Activated CD8-positive, alpha-beta T cell treated with anti-CD3 and anti-CD28 coated beads for 36 hours (primary cell): ENCODE results near the gene SLC4A2. TPM values are rescaled to one million over a fixed set of nuclear protein-coding genes. Genes with fewer than 3 reads are reported as not detected.

Source experiments
- ATAC-seq: fragments of 200-7000 bp; cut with Tn5 transposase; one replicate; pipeline ENCODE4 v1.10.0; 2021; ENCODE audit warnings: mild to moderate bottlenecking, moderate library complexity
- CTCF ChIA-PET: fragments of 350-600 bp; sonication (Branson Sonifier 250); formaldehyde crosslinking; loops from one replicate; lab custom pipeline; 2021; ENCODE audit warnings: antibody characterized with exemption; lab: Charles Lee
- POLR2A ChIA-PET: fragments of 350-600 bp; sonication (Branson Sonifier 250); formaldehyde crosslinking; loops from one replicate; lab custom pipeline; 2021; ENCODE audit warnings: antibody characterized with exemption; lab: Charles Lee
- DNase-seq: peaks from one replicate; pipeline ENCODE4 v3.0.0-alpha.2; 2020
- H3K27ac Mint-ChIP-seq: one replicate; pipeline ENCODE4 v1.8.0; 2021; ENCODE audit warnings: mild to moderate bottlenecking, mixed read lengths
- H3K27me3 Mint-ChIP-seq: one replicate; pipeline ENCODE4 v1.8.0; 2021; ENCODE audit warnings: mixed read lengths
- H3K36me3 Mint-ChIP-seq: one replicate; pipeline ENCODE4 v1.8.0; 2021; ENCODE audit warnings: low read depth, mixed read lengths
- H3K4me1 Mint-ChIP-seq: one replicate; pipeline ENCODE4 v1.8.0; 2021; ENCODE audit warnings: low read depth, mixed read lengths
- H3K4me3 Mint-ChIP-seq: one replicate; pipeline ENCODE4 v1.8.0; 2021; ENCODE audit warnings: mild to moderate bottlenecking, moderate library complexity, mixed read lengths
- H3K9me3 Mint-ChIP-seq: one replicate; pipeline ENCODE4 v1.8.0; 2021; ENCODE audit warnings: mixed read lengths
- intact Hi-C: fragments of 100-400 bp; cut with micrococcal nuclease; formaldehyde crosslinking; loops from one replicate; pipeline ENCODE4 v1.10.0; 2022
- total RNA-seq, 2 experiments: library from RNA; stranded (reverse); gene quantifications; one replicate each; pipeline ENCODE4 v1.2.3, GENCODE V29; 2021
- TF ChIP-seq, protein P1 (sequence below): fragments of 200-600 bp; IDR thresholded peaks from one replicate; pipeline ENCODE4 v1.8.0; 2022; ENCODE audit warnings: antibody characterized with exemption, mild to moderate bottlenecking

SLC4A2 gene
- total RNA-seq, 2 experiments from 2014 or later, result 42.7 to 46.1 TPM

DNA sequence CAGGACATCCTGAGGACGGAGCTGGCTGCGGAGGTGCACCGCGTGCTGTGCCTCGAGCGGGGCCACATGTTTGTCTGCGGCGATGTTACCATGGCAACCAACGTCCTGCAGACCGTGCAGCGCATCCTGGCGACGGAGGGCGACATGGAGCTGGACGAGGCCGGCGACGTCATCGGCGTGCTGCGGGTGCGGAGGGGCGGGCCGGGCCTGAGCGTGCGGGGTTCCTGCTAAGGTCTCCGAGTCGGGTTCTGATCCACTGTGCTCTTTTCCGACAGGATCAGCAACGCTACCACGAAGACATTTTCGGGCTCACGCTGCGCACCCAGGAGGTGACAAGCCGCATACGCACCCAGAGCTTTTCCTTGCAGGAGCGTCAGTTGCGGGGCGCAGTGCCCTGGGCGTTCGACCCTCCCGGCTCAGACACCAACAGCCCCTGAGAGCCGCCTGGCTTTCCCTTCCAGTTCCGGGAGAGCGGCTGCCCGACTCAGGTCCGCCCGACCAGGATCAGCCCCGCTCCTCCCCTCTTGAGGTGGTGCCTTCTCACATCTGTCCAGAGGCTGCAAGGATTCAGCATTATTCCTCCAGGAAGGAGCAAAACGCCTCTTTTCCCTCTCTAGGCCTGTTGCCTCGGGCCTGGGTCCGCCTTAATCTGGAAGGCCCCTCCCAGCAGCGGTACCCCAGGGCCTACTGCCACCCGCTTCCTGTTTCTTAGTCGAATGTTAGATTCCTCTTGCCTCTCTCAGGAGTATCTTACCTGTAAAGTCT, 45.5 kb upstream of the SLC4A2 start:
- Mint-ChIP-seq H3K9me3 (no peaks in the 10 kb centered on the region), H3K27me3 (peaks cover 3% of the 10 kb centered on the region), H3K27ac (peak overlapping the region; percentile 90), H3K36me3 (peaks cover 14% of the 10 kb centered on the region), H3K4me1 (peaks cover 74% of the 10 kb centered on the region), H3K4me3 (peak overlapping the region; percentile 75)
- intact Hi-C loops, result no loop called here
- ATAC-seq (peak; percentile 54), DNase-seq (peak; percentile 93)
- TF ChIP-seq, protein P1, sequence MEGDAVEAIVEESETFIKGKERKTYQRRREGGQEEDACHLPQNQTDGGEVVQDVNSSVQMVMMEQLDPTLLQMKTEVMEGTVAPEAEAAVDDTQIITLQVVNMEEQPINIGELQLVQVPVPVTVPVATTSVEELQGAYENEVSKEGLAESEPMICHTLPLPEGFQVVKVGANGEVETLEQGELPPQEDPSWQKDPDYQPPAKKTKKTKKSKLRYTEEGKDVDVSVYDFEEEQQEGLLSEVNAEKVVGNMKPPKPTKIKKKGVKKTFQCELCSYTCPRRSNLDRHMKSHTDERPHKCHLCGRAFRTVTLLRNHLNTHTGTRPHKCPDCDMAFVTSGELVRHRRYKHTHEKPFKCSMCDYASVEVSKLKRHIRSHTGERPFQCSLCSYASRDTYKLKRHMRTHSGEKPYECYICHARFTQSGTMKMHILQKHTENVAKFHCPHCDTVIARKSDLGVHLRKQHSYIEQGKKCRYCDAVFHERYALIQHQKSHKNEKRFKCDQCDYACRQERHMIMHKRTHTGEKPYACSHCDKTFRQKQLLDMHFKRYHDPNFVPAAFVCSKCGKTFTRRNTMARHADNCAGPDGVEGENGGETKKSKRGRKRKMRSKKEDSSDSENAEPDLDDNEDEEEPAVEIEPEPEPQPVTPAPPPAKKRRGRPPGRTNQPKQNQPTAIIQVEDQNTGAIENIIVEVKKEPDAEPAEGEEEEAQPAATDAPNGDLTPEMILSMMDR, result no peak
- ChIA-PET CTCF (interaction anchor here (0.8 to 8.6 kb wide), 9 partner anchors 16 to 110 kb away, joined by 3 to 73 read pairs (median 4); partner anchors contain the start of gene ABCB8), POLR2A (interaction anchor here (0.7 to 1.6 kb wide), 5 partner anchors 15 to 71 kb away, joined by 3 to 7 read pairs (median 3); partner anchors contain the start of genes ABCB8 and SLC4A2)

DNA sequence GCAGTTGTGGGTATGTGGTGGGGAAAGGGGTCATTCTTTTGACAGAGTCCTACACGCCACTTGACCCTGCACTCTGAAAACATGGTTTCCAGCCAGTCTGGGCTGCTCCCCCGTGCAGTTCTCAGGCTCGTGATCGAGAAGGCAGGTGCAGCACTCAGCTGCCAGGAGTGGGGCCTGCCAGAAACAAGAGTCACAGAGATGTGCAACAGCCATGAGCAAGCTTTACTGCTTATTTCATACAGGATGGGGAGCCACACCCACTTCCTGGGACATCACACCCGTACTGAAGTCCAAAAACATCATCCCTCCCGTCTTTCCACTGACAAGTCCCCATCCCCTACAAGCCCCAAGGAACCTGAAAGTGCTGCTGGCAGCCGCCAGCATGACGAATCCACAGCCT, 44.4 kb upstream of the SLC4A2 start:
- peaks cover 14% of the 10 kb centered on the region for H3K36me3 Mint-ChIP-seq
- intact Hi-C loops, result no loop called here
- TF ChIP-seq, protein P1, result no peak
- DNase-seq (peak; percentile 59), ATAC-seq (no peak)
- peaks cover 78% of the 10 kb centered on the region for H3K4me1 Mint-ChIP-seq
- peaks cover 3% of the 10 kb centered on the region for H3K27me3 Mint-ChIP-seq
- H3K4me3 Mint-ChIP-seq, result peak overlapping the region; percentile 75
- no peaks in the 10 kb centered on the region for H3K9me3 Mint-ChIP-seq
- H3K27ac Mint-ChIP-seq, result peak overlapping the region; percentile 90
- CTCF ChIA-PET, result interaction anchor here (0.6 to 8.6 kb wide), 5 partner anchors 15 to 109 kb away, joined by 3 to 73 read pairs (median 4); partner anchors contain the start of gene ABCB8
- POLR2A ChIA-PET, result interaction anchor here (0.6 to 1.6 kb wide), 4 partner anchors 11 to 70 kb away, joined by 3 to 4 read pairs (median 4); no protein-coding TSS in a partner anchor

DNA sequence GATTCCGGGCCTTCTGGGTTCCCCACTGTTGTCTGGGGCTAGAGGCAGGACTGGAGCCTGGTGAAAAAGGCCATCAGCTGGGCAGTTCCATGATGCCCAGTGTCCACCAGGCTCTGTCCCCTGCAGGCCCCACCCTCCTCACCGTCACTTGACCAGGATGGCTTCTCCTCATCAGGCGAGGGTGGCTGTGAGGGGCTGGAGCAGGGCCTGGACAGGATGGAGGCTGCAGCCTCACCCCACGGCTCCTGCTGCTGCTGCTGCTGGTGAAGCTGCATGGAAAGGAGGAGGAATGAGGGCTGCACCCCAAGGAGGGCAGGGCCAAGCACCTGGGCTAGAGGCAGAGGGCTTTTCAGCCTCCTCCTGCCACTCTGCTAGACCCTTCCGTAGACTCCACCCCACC, 43.4 kb upstream of the SLC4A2 start:
- Mint-ChIP-seq H3K27me3 (peaks cover 10% of the 10 kb centered on the region), H3K27ac (peak overlapping the region; percentile 20), H3K4me1 (peaks cover 68% of the 10 kb centered on the region), H3K4me3 (no peak overlapping the region), H3K36me3 (peaks cover 14% of the 10 kb centered on the region), H3K9me3 (no peaks in the 10 kb centered on the region)
- CTCF ChIA-PET, result interaction anchor here (1.2 to 8.6 kb wide), 4 partner anchors 14 to 96 kb away, joined by 3 to 73 read pairs (median 17); partner anchors contain the start of gene ABCB8
- POLR2A ChIA-PET, result no interaction called here
- no peak for DNase-seq
- ATAC-seq, result no peak
- intact Hi-C loops, result no loop called here
- TF ChIP-seq, protein P1, result no peak

DNA sequence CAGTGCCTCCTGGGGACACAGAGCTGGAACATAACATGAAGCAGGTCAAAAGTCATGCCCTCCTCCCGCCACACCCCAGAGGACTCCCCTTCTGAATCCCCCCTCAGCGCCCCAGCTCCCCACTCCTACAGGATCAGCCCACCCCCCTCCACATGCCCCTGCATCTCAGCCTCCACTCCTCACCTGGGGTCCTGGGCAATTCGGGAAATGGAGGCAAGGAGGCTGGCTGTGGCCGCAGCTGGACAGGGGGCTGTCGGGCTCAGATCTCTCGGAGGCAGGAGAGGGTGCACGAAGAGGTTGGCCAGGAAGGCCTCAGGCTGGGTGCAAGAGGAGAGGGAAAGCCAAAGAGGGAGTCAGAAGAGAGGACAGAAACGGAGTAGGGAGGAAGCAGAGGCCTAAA, 42.9 kb upstream of the SLC4A2 start:
- TF ChIP-seq, protein P1, result no peak
- ChIA-PET POLR2A (interaction anchor here (0.9 kb wide), 1 partner anchor 22 kb away, joined by 3 read pairs; no protein-coding TSS in a partner anchor), CTCF (interaction anchor here (1.2 to 8.6 kb wide), 7 partner anchors 8 to 95 kb away, joined by 3 to 73 read pairs (median 22); partner anchors contain the start of gene ABCB8)
- Mint-ChIP-seq H3K4me1 (peaks cover 65% of the 10 kb centered on the region), H3K4me3 (peak overlapping the region; percentile 79), H3K36me3 (peaks cover 14% of the 10 kb centered on the region), H3K27me3 (peaks cover 10% of the 10 kb centered on the region), H3K27ac (peak overlapping the region; percentile 20), H3K9me3 (no peaks in the 10 kb centered on the region)
- ATAC-seq (no peak), DNase-seq (no peak)
- intact Hi-C loops, result no loop called here
